CD4-positive, alpha-beta T cell treated with Interleukin-6 for 4 hours (primary cell): ENCODE measurements around the gene P3H2.

Experiments
- DNase-seq: peaks from one replicate; pipeline ENCODE4 v3.0.0-alpha.2; 2020; ENCODE audit warnings: mixed read lengths

Gene P3H2

GRCh38 chr3:190125436-190126068 lies 4.9 kb upstream of the P3H2 start:
- DNase-seq, result no peak

DNA sequence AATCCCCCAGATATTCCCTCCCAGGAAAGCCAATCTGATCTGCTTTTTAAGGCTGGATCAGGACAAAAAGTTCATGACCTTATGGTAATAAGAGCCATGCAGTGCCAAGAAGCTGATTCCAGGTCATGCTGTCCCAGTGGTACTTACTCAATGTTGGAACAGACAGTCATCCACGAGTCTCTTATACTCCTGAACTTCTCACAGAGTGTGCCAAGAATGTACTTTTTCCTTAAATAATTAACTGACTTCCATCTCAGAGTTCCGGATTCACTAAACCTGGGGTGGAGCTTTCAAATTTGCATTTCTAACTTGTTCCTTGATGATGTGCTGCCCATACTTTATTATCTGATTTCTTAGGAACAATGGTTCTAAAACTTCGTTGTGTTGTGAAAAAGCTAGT lies 3.4 kb upstream of the P3H2 start:
- no peak for DNase-seq

GRCh38 chr3:190122198-190122771 lies 1.6 kb upstream of the P3H2 start:
- no peak for DNase-seq

GRCh38 chr3:190121383-190121782 lies 686 bp upstream of the P3H2 start:
- DNase-seq, result no peak

GRCh38 chr3:190121061-190121377 lies 322 bp upstream of the P3H2 start:
- no peak for DNase-seq

GRCh38 chr3:190119461-190120268 lies 1.0 kb downstream of the P3H2 start:
- no peak for DNase-seq

- DNase-seq, result no peak
These were observed 2.3 kb downstream of the P3H2 start for GRCh38 chr3:190118438-190118837.

DNA sequence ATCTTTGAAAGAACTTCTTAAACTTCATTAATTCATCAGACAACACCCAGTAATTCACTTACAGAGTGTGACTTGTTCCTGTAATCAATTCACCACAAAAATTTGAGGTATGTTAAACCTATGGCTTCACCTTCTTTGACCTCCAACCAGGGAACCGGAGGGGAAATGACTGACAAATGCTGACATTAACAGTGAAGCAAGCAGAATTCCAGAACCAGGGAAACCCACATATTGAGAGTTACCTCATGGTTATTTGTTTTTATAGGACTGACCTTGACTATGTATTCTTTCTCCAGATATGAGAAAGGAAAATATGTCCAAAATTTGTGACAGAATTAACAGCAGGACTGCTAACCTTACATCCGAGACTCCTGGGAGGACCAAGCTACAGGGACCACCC lies 2.7 kb downstream of the P3H2 start:
- DNase-seq, result no peak

DNA sequence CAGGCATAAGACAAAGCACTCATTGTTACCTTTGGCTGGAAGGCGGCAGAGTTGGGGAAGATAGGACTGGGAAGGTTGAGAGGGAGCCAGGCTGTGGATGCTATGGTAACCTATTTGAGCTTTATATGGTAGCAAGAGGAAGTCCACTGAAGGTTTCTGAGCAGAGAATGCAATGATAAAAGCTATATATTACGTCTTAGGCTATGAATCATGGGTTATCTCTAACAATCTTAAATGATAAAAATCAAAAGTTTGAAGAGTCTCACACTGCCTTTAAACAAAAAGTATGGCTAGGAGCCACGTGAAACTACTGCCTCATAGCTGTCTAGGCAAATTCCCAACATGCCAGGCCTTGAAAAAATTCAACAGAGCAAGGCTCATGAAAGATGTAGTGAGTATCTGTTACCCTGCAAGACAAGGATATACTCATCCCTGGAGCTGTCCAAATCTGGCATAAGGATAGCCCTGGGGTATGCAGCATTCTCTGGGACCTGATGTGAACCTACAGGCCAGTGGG lies 4.1 kb downstream of the P3H2 start:
- no peak for DNase-seq

- DNase-seq, result no peak
These were observed 9.9 kb downstream of the P3H2 start for GRCh38 chr3:190110826-190111225.

DNA sequence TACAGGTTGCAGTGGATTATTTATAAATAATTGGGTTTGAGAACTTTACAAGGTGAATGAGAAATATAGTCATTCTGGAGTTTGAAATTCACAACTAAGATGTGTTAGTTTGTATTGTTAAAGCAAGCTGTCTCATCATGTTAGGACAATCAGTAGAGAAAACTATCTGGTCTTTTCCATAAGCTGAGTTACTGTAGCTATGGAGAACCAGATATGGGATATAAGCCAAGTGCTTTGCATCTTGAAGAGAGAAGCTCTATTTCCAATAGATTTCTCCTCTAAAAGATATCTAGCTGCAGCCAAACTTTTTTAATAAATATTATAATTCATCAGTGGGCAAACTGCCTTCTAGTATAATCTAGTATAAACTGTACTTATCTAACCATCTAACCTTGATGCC lies 11.3 kb downstream of the P3H2 start:
- no peak for DNase-seq

- no peak for DNase-seq
These were observed 11.9 kb downstream of the P3H2 start for GRCh38 chr3:190108804-190109203.

DNA sequence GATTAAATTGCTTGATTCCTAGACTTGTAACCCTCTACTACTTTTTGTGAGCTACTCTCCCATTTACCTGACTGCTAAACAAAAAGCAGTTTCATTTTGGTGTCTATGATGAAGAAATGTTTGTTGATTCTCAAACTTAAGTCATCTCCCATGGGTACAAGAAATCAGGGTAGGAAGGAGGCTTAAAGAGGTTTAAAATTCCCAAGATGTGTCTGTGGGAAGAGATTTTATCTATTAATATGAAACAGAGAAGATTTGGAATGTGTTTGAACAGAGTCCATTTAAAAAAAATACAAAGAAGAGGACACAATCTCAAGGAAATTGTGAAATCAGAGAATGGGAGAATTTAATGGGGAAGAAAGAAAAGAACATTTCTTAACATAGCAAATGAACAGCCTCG lies 14.8 kb downstream of the P3H2 start:
- no peak for DNase-seq

DNA sequence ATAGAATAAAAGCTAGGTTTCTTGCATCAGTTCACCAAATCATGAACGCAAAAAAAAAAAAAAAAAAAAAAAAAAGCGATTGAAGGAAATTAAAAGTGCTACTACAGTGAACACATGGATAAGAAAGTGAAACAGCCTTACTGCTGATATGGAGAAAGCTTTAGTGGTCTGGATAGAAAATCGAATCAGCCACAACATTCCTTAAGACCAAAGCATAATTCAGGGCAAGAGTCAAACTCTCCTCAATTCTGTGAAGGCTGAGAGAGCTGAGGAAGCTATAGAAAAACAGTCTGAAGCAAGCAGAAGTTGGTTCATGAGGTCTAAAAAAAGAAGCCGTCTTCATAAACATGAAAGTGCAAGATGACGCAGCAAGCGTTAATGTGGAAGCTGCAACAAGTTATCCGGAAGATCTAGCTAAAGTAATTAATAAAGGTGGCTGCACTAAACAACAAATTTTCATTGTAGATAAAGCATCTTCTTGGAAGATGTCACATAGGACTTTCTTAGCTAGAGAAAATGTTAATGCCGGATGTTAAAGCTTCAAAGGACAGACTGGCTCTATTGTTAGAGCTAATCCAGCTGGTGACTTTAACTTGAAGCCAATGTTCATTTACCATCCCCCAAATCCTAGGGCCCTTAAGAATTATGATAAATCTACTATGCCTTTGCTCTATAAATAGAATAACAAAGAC lies 19.2 kb downstream of the P3H2 start:
- DNase-seq, result no peak

DNA sequence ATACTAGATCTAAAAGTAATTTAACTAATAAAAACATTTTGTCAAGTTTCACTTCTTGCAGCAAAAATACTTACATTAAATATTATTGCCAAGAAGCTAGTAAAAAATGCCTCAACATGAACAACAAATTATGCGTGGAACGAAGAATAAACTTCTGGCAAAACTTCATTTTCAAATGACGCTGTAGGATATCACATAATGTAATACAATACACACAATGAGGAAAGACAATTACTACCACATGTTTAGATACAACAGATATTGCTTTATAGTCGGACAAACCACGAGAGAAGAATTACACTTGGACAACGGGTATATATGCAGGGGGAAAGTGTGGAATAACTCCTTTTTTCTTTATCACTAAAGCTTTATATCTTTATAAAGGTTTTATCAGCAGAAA lies 21.6 kb downstream of the P3H2 start:
- DNase-seq, result no peak

DNA sequence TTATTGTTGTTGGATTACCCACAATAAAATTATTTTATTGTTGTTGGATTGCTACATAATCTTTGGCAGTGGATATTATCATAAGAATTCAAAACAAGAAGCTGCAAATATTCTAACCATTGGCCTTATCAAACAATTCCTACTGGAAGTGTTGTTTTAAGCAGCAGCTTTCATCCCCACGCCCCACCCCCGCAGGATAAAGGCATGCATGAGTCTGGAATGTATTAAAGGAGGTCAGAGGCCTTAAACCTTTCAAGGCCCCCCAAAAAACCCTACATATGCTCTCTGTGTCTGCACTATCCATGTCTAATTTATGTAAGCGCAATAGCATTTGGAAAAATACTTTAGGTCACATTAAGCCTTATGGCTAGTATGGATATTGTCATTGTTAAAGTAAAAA lies 23.1 kb downstream of the P3H2 start:
- no peak for DNase-seq

DNA sequence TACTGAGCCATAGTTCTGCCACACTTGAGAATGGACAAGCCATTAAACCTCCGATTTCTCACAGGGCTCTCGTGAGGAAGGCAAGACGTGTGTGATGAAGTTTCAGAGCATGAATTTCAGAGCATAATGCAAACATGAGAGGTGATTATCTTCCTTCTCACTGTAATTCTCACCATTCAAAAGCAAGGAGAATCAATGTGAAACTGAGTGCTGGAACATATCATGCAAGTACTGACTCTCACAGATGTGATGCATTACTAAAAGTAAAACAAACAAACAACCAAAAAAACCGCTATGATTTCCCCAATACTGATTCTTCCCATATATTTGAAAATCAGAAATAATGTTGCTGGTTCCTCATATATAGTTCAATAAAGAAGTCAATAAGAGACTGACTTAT lies 23.7 kb downstream of the P3H2 start:
- DNase-seq, result no peak

GRCh38 chr3:190096345-190096744 lies 24.4 kb downstream of the P3H2 start:
- no peak for DNase-seq

DNA sequence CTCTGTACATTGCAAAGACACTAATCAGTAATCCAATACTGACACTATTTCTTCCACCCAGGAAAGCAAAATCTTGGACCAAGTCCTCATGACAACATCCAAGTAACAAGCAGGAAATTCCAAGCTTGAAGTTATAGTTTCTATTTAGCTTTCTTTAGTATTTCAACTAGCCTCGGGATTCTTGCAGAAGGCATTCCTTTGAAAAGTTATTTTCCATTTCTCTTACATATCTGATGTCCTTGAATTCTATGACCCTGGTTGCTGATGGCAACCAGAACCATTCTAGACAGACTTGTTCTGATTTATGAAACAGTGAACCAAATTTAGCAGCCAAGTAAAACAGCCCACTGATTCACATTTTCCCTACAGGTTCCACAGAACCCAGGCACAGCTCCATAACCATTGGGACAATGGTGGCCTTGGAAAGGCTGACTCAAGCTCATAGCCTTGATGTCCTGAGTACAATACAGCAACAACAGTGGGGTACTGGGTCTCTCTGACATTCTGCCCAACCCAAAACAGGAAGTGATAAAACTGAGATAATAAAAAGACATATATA lies 26.5 kb downstream of the P3H2 start:
- DNase-seq, result no peak

- DNase-seq, result no peak
These were observed 28.4 kb downstream of the P3H2 start for GRCh38 chr3:190092250-190092649.

DNA sequence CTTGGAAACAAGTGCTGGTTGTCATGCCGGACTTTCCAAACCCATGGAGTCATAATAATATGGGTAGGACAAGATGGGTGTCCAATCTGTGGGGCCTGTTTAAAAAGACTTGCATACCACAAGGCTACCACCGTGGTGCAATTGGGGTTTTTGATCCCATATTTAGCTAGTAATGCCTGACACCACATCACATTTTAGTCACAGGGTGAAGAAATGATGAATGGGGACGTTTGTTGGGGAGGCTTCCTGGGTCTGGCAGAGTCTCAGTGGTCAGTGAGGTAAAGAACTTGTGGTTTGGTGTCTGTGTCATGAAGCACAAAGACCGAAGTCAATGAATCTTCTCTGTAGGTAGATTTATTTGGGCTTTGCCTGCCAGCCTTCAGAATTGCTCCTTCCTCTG lies 31.0 kb downstream of the P3H2 start:
- no peak for DNase-seq

DNA sequence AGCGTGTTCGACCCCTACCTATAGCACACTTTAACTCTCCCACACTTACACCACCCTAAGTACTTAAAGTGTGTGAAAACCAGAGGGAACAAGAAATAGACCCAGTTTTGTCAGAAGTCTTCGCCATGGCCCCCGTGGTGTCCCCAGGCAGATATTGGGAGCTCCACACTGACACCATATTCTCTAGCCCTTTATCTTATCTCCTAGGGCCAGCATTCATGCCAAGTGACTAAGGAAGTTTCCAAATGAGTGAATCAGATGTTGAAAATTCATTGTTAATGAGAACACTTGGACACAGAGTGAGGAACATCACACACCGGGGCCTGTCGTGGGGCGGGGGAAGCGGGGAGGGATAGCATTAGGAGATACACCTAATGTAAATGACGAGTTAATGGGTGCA lies 31.8 kb downstream of the P3H2 start:
- no peak for DNase-seq

DNA sequence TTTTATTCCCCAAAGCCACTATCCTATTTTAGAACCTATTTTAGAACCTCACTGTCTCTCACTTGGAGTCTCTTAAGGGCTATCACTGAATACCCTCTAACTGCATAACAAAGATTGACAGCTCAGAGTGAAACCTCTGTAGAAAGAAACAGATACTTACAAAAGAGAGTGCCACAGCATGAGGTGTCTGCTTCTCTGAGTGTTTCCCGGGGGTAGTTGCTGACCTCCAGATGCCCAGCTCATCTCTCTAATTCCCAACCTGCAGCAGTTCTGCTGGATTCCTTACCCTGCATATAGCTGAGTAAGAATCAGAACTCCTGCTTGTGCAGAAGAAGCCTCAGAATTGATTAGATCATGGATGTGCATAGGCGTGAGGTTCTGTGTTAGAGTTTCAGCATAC lies 34.5 kb downstream of the P3H2 start:
- no peak for DNase-seq
